GM21515 (cell line): ENCODE results near the gene S100A12.

Experiments used
- ATAC-seq: cut with Tn5 transposase; IDR thresholded peaks from one replicate; pipeline ENCODE4 v1.9.1; 2021; ENCODE audit not compliant: unreplicated experiment

Gene S100A12

DNA sequence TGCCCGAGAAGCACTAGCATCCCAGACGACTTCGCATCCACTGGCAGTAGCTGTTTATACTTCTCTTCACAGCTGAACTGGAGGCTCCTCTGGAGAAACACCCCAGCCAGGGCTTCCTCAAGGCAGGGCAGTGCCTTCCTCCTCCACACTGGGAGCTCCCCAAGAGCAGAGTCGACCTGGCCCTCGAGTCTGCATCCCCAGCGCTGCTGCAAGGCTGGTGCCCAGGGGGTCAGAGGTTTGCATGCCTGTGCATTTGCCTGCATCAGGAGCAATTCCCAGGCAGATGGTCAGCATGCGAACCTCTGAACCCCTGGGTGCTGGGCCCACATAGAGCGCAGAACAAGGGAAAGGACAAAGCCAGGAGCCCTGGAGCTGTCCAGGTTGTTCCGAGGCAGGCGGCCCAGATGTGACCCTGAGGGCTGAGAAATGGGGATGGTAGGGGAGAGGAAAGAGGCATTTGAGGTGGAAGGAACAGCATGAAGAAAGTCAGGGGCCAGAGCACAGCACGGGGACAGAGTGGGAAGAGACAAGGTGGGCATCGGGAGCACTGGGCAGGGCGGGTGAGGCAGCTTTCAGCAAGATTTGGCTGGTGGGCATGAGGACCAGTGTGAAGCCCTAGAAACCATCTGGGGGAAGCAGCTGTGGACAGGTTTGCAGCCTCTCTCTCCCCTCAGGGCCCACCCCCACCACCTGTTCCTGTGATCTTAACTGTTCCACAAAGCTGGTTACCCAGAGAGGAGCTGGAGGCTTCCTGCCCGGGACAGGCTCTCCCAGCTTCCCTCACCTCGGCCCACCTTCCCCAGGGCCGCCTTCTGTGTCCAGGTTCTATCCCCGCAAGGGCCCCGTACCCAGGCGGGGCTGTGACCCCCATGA lies 21.9 kb upstream of the S100A12 start:
- ATAC-seq = no peak

DNA sequence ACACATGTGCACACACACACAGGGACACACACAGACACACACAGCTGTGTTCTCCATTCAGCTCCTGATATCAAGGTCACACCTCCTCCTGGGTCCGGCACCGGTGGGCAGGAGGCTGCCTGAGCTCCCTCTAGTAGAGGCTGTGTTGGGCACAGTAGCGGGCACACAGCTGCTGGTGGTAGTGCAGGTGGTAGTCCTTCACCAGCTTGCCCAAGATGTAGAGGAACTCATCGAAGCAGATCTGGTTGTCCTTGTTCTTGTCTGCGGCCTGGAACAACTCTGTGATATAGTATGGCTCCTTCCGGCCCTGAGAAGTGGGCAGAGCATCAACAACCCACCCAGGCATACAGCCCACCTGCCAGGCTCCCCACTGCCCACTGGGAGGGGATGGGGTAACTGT lies 21.0 kb upstream of the S100A12 start:
- ATAC-seq = no peak

GRCh38 chr1:153395776-153396175 lies 20.4 kb upstream of the S100A12 start:
- no peak for ATAC-seq

DNA sequence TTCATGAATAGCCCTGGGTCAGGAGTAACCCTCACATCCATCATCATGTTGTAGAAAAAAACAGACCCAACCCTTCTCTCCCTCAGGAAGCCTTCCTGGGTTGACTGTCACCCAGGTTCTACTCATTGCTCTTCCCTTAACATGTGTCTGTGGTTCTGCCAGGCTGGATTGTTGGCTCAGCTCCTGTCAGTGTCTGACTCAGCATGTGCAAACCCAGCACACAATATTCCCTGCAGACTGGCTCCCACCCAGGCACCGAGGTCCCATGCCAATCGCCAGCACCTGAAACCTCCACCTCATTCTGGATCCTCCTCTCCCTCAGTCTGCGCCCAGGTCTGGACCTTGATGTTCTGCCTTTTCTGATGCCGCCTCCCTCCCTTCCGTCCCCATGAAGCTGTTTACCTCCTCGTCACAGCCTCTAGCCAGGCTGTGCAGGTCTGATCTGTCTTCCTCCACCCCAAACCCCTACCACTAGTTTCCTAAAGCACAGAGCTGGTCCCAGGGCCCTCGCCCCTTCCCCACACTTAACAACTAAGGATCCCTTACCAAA lies 19.8 kb upstream of the S100A12 start:
- ATAC-seq = no peak

DNA sequence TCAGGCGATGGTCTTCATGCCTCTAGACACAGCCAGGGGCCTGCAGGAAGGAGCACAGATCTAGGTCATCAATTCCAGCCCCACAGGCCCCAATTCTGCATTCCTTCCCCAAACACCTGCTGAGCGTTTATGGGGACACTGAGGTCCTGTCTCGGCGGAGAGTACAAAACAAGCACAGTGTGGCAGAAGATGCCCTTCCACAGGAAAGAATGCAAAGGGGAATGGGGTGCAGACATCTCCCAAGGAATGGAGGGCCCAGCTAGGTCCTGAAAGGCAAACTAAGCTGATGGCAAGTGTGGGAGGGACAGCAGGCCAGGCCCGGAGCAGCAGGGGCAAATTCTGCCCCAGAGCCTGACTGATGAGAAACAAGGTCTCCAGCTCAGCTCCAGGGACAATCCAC lies 19.0 kb upstream of the S100A12 start:
- no peak for ATAC-seq

- ATAC-seq = no peak
Observed at GRCh38 chr1:153393926-153394325, 18.5 kb upstream of the S100A12 start.

DNA sequence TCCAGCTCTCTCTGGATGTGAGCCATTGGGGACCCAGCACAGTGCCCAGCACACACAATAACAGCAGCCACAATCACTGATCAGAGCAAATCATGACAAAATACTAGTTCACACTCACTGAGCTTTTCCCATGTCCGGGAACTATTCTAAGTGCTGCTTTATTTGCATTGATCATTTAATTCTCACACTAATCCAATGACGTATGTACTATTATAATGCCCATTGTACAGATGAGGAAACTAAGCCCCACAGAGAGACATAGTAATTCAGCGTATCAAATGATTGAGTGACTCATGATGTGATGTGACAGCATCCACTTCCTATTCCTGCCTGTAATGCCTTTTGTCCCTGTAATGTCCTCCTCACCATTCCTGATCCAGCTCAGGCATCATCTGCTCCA lies 17.4 kb upstream of the S100A12 start:
- ATAC-seq = no peak

GRCh38 chr1:153392258-153392657 lies 16.8 kb upstream of the S100A12 start:
- ATAC-seq = no peak

DNA sequence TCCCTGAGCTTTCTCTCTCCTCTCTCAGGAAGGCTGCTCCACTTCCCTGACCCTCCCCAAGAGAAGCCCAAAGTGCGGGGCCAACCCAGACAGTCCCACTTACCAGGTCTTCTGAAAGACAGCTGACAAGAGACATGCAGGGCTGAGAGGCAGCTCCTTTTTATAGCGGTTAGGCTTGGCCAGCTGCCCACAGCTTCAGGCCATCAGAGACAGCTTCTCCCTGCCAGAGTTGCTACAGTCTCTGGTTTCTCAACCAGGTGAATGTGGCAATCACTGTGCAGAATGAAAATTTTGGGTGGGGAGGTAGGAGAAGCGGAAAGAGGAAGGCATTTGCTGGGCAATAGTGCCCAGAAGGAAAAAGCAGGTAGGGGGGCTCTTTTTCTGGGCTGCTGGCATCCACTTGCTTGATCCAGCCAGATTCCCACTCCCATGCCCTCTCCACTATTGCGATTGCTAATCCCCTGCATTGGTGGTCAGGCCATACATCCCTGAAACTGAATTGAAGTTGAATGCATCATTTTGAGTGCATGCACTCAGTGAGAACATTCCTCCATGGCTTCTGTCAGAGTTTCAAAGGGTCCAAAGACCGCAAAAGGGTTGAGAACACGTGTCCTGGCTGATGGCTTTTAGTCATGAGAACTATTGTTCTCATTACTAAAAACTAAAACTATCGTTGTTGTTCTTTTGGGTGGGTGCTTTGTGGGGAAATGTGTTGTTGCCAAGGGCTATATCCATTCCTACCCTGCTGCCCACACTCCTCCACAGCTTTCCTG lies 15.7 kb upstream of the S100A12 start, which contains the start of gene S100A8:
TSS of gene S100A8 (minus strand) at position 136 of the 773 bp plus-strand sequence. CDS start 538 bp downstream, outside the sequence.
- no peak for ATAC-seq

GRCh38 chr1:153389973-153390879 lies 14.8 kb upstream of the S100A12 start:
- ATAC-seq = no peak

- ATAC-seq = no peak
Observed at GRCh38 chr1:153389401-153389800, 14.0 kb upstream of the S100A12 start.

- no peak for ATAC-seq
Observed at GRCh38 chr1:153387785-153388184, 12.4 kb upstream of the S100A12 start.

GRCh38 chr1:153387001-153387400 lies 11.6 kb upstream of the S100A12 start:
- ATAC-seq = no peak

DNA sequence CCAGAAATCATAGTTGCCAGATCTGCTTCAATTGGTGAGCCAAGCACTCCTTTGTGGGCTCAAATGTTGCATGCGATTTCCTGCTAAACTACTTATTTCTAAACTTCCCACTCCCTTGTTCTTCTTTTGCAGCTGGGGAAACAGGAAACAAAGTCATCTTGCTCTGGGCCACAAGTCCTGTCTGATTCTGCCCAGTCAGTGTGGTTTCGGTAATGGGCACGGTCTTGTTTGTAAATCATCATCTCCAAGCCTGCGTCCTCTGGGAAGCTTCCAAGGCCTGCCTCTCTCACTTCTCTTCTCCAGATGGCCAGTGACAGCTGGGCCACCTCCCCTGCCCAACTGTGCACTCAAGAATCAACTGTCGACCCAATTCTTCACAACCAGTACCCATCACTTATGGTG lies 11.1 kb upstream of the S100A12 start:
- no peak for ATAC-seq

- ATAC-seq = no peak
Observed at GRCh38 chr1:153384958-153385580, 9.6 kb upstream of the S100A12 start.

GRCh38 chr1:153380711-153381110 lies 5.3 kb upstream of the S100A12 start:
- no peak for ATAC-seq

GRCh38 chr1:153379591-153379990 lies 4.2 kb upstream of the S100A12 start:
- no peak for ATAC-seq

GRCh38 chr1:153374071-153374470 lies 1.4 kb downstream of the S100A12 start:
- ATAC-seq = no peak

DNA sequence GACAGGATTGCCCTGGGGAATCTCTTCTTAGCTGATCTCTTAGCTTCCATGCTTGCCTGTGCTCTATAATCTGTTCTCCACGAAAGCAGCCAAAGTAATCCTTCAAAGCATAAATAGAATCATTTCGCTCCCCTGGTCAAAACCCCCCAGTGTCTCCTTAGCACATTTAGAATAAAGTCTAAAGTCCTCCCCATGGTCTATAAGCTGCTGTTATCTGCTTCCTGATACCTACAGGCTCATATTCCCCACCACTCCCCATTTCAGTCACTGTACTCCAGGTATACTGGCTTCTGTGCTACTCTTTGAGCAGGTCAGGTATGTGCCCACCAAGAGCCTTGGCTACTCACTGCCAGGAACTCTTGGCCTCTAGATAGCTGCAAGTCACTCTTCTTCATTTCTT lies 2.9 kb downstream of the S100A12 start:
- no peak for ATAC-seq

- ATAC-seq = no peak
Observed at GRCh38 chr1:153371231-153371630, 4.2 kb downstream of the S100A12 start.
